Motor neuron (in vitro differentiated cells): ENCODE data around the gene GBP3. TPM values are rescaled to one million over a fixed set of nuclear protein-coding genes. Genes with fewer than 3 reads are reported as not detected.
A peak's percentile ranks its signal among the peaks of the same experiment; 100 is the strongest.
"Not testable (repeated sequence)": the region's sequence is repeated elsewhere in the genome, so short reads cannot be mapped to it uniquely, and the experiment has no call there.

Source experiments
- ATAC-seq, 8 experiments: fragments of 200-7000 bp; cut with Tn5 transposase; replicated peaks in 6 of 8; 2 replicates each; pipeline ENCODE4 v1.8.0; 2021; ENCODE audit warnings: mild to moderate bottlenecking in 8 of 8, moderate library complexity in 8 of 8
- H3K27ac ChIP-seq, 2 donors: fragments of 250-450 bp; sonication (Bioruptor Pico); 2 replicates each; pipeline ENCODE4 v1.9.0; 2021; ENCODE audit warnings: antibody characterized with exemption in 2 of 2, mild to moderate bottlenecking in 2 of 2, moderate library complexity in 1 of 2
- H3K4me1 ChIP-seq, 2 donors: fragments of 250-450 bp; sonication (Bioruptor Pico); replicated peaks in 1 of 2; 2 replicates each; pipeline ENCODE4 v1.6.1; 2021; ENCODE audit warnings: antibody characterized with exemption in 2 of 2, mild to moderate bottlenecking in 2 of 2, moderate library complexity in 1 of 2
- H3K4me3 ChIP-seq, 5 donors: fragments of 250-450 bp; sonication (Bioruptor Pico); 2 replicates each; pipeline ENCODE4 v1.9.0; 2021; ENCODE audit warnings: antibody characterized with exemption in 5 of 5, mild to moderate bottlenecking in 5 of 5, moderate library complexity in 4 of 5
- WGBS, 10 experiments: fragments of 450-650 bp; shearing (Covaris generic); methylation state at CpG; one replicate each; pipeline ENCODE4 v1.0.0; 2022; 5-methylcytosine and 5-hydroxymethylcytosine counted together
- in situ Hi-C, 9 experiments: fragments of 400-800 bp; cut with MboI; loops; one replicate each; pipeline ENCODE4 v1.15.0; 2021; ENCODE audit warnings: low sequenced_read_pairs in 9 of 9, low pct_unique_long_range_greater_than_20kb in 2 of 9; ENCODE audit not compliant: unreplicated experiment in 9 of 9
- total RNA-seq, 8 experiments: library from RNA; unstranded; fragments of 300-600 nt; gene quantifications; 2 replicates each; pipeline versions ENCODE4 v1.2.3 to v1.2.4, GENCODE V29; 2022

The GBP3 gene
- 10 to 100 TPM in 2 of 8 experiments, 1 to 10 TPM in 2, under 1 TPM in 4; 0.09 to 44.5 (median 1.8) TPM for total RNA-seq

- H3K27ac ChIP-seq = no peak within 1 kb of the TSS
- H3K4me1 ChIP-seq = peaks cover 0 to 9% of the 10 kb centered on the region in 2 donors
- 0 to 80% (median 70%) methylated on average over 1 to 5 of the region's 5 CpGs for WGBS, 10 experiments
- ATAC-seq = peak in 5 of 8 experiments; percentile 32 to 86 (median 76)
- in situ Hi-C loops = loop anchor here in 2 of 9 experiments (25.0 kb wide), 1 partner anchor 440 kb away; no protein-coding TSS in a partner anchor
- H3K4me3 ChIP-seq = no peak within 1 kb of the TSS
Observed at GRCh38 chr1:89022167-89022959, at the start of gene GBP3. GBP3 (minus strand) TSS chr1:89022866; CDS start chr1:89020721, 2,145 bp downstream.

- no peak overlapping the region for H3K27ac ChIP-seq
- in situ Hi-C loops = no loop called here
- no peaks in the 10 kb centered on the region for H3K4me1 ChIP-seq
- no peak for ATAC-seq
- H3K4me3 ChIP-seq = no peak overlapping the region
- WGBS, 10 experiments = 40 to 100% (median 86%) methylated on average over 1 of the region's 1 CpG; no CpG with 5 or more reads in 3 of the 10 experiments
Observed at GRCh38 chr1:89070509-89070908, 47.8 kb upstream of the GBP3 start.

- 0 to 98% (median 85%) methylated on average over 1 to 2 of the region's 2 CpGs for WGBS, 10 experiments
- no peak overlapping the region for H3K27ac ChIP-seq
- ATAC-seq = peak in 1 of 8 experiments; percentile 7
- H3K4me1 ChIP-seq = no peaks in the 10 kb centered on the region
- in situ Hi-C loops = no loop called here
- no peak overlapping the region for H3K4me3 ChIP-seq
Observed at GRCh38 chr1:89069951-89070350, 47.3 kb upstream of the GBP3 start.

- in situ Hi-C loops = no loop called here
Observed at GRCh38 chr1:89068291-89068690, 45.6 kb upstream of the GBP3 start.

GRCh38 chr1:89065079-89065868 is 42.6 kb upstream of the GBP3 start, which contains the start of gene GBP1:
GBP1 (minus strand) TSS chr1:89065208; CDS start chr1:89063234, 1,974 bp downstream.
- in situ Hi-C loops = no loop called here
- WGBS, 10 experiments = 0 to 93% (median 67%) methylated on average over 1 to 4 of the region's 4 CpGs; no CpG with 5 or more reads in 1 of the 10 experiments
- Histone ChIP-seq H3K4me3 (no peak within 1 kb of the TSS), H3K27ac (no peak within 1 kb of the TSS), H3K4me1 (no peaks in the 10 kb centered on the region)
- peak in 3 of 8 experiments; percentile 86 to 88 (median 87) for ATAC-seq

More at GRCh38 chr1:89068291-89068690, 45.6 kb upstream of the GBP3 start:
- Histone ChIP-seq H3K4me1 (no peaks in the 10 kb centered on the region), H3K4me3 (no peak overlapping the region), H3K27ac (no peak overlapping the region)
- no peak for ATAC-seq

GRCh38 chr1:89064632-89065031 is 42.0 kb upstream of the GBP3 start:
- in situ Hi-C loops = no loop called here
- H3K27ac ChIP-seq = no peak overlapping the region
- no peaks in the 10 kb centered on the region for H3K4me1 ChIP-seq
- peak in 3 of 8 experiments; percentile 47 to 66 (median 51) for ATAC-seq
- 0 to 85% (median 64%) methylated on average over 2 to 4 of the region's 4 CpGs; no CpG with 5 or more reads in 2 of the 10 experiments for WGBS, 10 experiments
- H3K4me3 ChIP-seq = no peak overlapping the region

- no peak for ATAC-seq
- no peak overlapping the region for H3K4me3 ChIP-seq
- WGBS, 10 experiments = 20 to 92% (median 80%) methylated on average over 1 to 3 of the region's 3 CpGs; no CpG with 5 or more reads in 2 of the 10 experiments
- in situ Hi-C loops = no loop called here
- H3K27ac ChIP-seq = no peak overlapping the region
- no peaks in the 10 kb centered on the region for H3K4me1 ChIP-seq
Observed at GRCh38 chr1:89063094-89063493, 40.4 kb upstream of the GBP3 start.

GRCh38 chr1:89060091-89060490 is 37.4 kb upstream of the GBP3 start:
- no peaks in the 10 kb centered on the region for H3K4me1 ChIP-seq
- no peak overlapping the region for H3K4me3 ChIP-seq
- WGBS, 10 experiments = 48 to 100% (median 83%) methylated on average over 2 to 5 of the region's 5 CpGs
- in situ Hi-C loops = no loop called here
- H3K27ac ChIP-seq = no peak overlapping the region
- ATAC-seq = no peak

GRCh38 chr1:89051955-89052312 is 29.3 kb upstream of the GBP3 start:
- Histone ChIP-seq H3K4me3 (no peak overlapping the region), H3K4me1 (no peaks in the 10 kb centered on the region), H3K27ac (no peak overlapping the region)
- in situ Hi-C loops = no loop called here
- ATAC-seq = no peak
- 50 to 100% (median 85%) methylated on average over 1 of the region's 1 CpG; no CpG with 5 or more reads in 1 of the 10 experiments for WGBS, 10 experiments

- Histone ChIP-seq H3K4me3 (no peak overlapping the region), H3K27ac (no peak overlapping the region), H3K4me1 (no peaks in the 10 kb centered on the region)
- no peak for ATAC-seq
- 80 to 97% (median 92%) methylated on average over 2 to 9 of the region's 9 CpGs for WGBS, 10 experiments
- in situ Hi-C loops = no loop called here
Observed at GRCh38 chr1:89051300-89051954, 28.8 kb upstream of the GBP3 start.

- no peak for ATAC-seq
- no peaks in the 10 kb centered on the region for H3K4me1 ChIP-seq
- in situ Hi-C loops = no loop called here
- WGBS, 10 experiments = 87 to 100% (median 100%) methylated on average over 1 to 10 of the region's 11 CpGs; no CpG with 5 or more reads in 5 of the 10 experiments
- H3K4me3 ChIP-seq = no peak overlapping the region
- no peak overlapping the region for H3K27ac ChIP-seq
Observed at GRCh38 chr1:89050649-89051033, 28.0 kb upstream of the GBP3 start.

GRCh38 chr1:89049901-89050648 is 27.4 kb upstream of the GBP3 start:
- ATAC-seq, H3K4me3 ChIP-seq, in situ Hi-C loops, H3K4me1 ChIP-seq, H3K27ac ChIP-seq: not testable (repeated sequence)
- 58 to 87% (median 83%) methylated on average over 2 to 8 of the region's 9 CpGs; no CpG with 5 or more reads in 2 of the 10 experiments for WGBS, 10 experiments
